ENCODE data around the gene SIRPA. TPM values are rescaled to one million over a fixed set of nuclear protein-coding genes. Genes with fewer than 3 reads are reported as not detected.

Gene SIRPA
- total and polyA plus RNA-seq, 2 of the 8 experiments (the other 6 are each of a cell fraction or from before 2014, with no cell fraction given): 3.9 to 4.3 TPM

DNA sequence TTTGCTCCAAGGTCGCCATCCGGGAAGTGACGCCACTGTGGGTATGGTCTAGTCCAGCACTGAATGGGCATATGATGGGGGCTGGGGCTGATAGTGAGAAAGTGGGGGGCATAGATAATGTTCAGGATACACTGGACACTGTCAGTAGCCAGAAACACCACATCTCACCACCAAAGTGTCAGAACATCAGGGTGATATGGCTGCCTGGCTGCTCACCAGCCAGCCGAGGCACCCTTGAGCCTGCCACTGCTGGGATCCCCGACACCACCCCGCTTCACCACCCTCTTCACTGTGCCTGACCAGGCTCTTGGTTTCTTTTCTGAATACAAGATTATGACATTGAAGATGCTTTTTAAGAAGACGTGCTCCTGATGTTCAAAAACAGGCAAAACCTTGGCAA lies 46.9 kb downstream of the SIRPA start (continued):
- TF ChIP-seq KDM4A (IDR thresholded peaks at IDR 0.05; ENCODE audit: low read depth, low read length, severe bottlenecking) (no peak), MAFK (IDR thresholded peaks at IDR 0.05; ENCODE audit: low read depth, low read length) (no peak), EZH2 (IDR thresholded peaks at IDR 0.05; ENCODE audit: low read depth, low read length, severe bottlenecking) (no peak), RFX5 (IDR thresholded peaks at IDR 0.05; ENCODE audit: borderline replicate concordance, low read depth, low read length) (no peak), ATF2 (IDR thresholded peaks at IDR 0.05; ENCODE audit: low read length) (no peak), ASH2L (IDR thresholded peaks at IDR 0.05; ENCODE audit: low read length) (no peak)
- TF ChIP-seq, protein P1, sequence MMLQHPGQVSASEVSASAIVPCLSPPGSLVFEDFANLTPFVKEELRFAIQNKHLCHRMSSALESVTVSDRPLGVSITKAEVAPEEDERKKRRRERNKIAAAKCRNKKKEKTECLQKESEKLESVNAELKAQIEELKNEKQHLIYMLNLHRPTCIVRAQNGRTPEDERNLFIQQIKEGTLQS (IDR thresholded peaks at IDR 0.05; ENCODE audit: insufficient read depth, low read depth, low read length): no peak
